ENCODE results near the gene CORO7.

The CORO7 gene

DNA sequence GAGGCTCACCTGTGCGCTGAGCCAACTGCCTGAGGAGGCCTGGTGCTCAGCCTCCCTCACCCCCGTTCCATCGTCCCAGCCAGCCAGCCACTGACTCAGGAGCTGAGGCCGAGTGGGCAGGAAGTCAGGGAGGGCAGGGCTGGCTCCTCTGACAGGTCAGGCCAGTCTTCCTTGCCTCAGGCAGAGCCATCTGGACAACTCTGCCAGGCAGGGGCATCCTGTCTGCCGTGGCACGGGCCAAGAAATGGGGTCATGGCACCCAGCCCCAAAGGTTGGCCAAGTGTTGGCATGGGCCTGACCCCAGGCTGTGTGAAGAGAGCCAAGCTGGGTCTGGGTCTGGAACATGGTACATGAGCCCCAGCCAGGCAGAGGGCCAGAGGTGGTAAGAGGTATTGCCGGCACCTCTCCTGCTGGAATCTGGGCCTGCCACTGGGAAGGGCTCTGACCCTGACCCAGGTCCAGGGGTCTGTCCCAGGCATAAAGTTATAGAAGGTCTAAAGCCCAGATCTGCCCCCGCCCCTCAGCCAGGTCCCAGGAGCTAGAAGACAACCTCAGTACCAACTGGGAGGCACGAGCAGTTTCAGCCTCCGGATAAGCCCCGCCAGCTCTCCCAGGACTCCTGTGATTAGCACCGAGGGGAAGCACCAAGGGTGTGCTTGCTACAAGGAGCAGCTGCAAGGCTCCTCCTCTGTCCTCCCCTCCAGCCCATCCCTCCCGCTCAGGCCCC, 47.2 kb downstream of the CORO7 start:
- H2BK12ac ChIP-seq (ENCODE audit: low read length), result peak overlapping the region; percentile 90
- H3K79me1 ChIP-seq (ENCODE audit: low read depth, low read length), result peaks cover 5% of the 10 kb centered on the region
- peak overlapping the region; percentile 92 for H2AK5ac ChIP-seq (ENCODE audit: low read depth, low read length)
- H4K8ac ChIP-seq (ENCODE audit: low read depth, low read length), result no peak overlapping the region
- no peak overlapping the region for H3K4me2 ChIP-seq (ENCODE audit: insufficient read depth, low read length, poor library complexity, severe bottlenecking)
- peak overlapping the region; percentile 66 for H3K4ac ChIP-seq (ENCODE audit: low read length)
- H2AFZ ChIP-seq (ENCODE audit: low read length), result no peak overlapping the region
- H2BK15ac ChIP-seq (ENCODE audit: low read length), result peak overlapping the region; percentile 39
- no peak overlapping the region for H3K4me3 ChIP-seq (ENCODE audit: low read length in 2 of 2)
- H3K23ac ChIP-seq (ENCODE audit: low read depth, low read length, poor library complexity), result peak overlapping the region; percentile 80
- no peak overlapping the region for H4K91ac ChIP-seq (ENCODE audit: low read depth, low read length, poor library complexity)
- DNase-seq (ENCODE audit: low spot score), result no peak
- no peaks in the 10 kb centered on the region for H3K36me3 ChIP-seq (replicated peaks in 1 of 2; ENCODE audit: control insufficient read depth in 2 of 2, insufficient read depth in 2 of 2, low read length in 2 of 2)
- H3K14ac ChIP-seq (ENCODE audit: low read length), result peak overlapping the region; percentile 56
- no peak overlapping the region for H3K27ac ChIP-seq (replicated peaks; ENCODE audit: low read length)
- no CpG with 5 or more reads among the region's 13 CpGs for WGBS, 2 donors (ENCODE audit: extremely low coverage in 2 of 2, insufficient read length in 2 of 2, insufficient replicate concordance in 1 of 2)
- H3K9me3 ChIP-seq (replicated peaks in 1 of 2; ENCODE audit: control insufficient read depth in 2 of 2, insufficient read depth in 1 of 2, low read depth in 1 of 2, low read length in 2 of 2), result no peaks in the 10 kb centered on the region
- H3K18ac ChIP-seq (ENCODE audit: low read length), result peak overlapping the region; percentile 52
- H2BK5ac ChIP-seq (ENCODE audit: low read length), result peak overlapping the region; percentile 46
- H3K4me1 ChIP-seq (ENCODE audit: control insufficient read depth in 2 of 2, insufficient read depth in 1 of 2, low read depth in 1 of 2, low read length in 2 of 2), result peaks cover 25 to 38% of the 10 kb centered on the region in 2 donors
- H3K9ac ChIP-seq (ENCODE audit: low read depth, low read length, poor library complexity), result peak overlapping the region; percentile 63
- no peak overlapping the region for H2BK120ac ChIP-seq (ENCODE audit: low read depth, low read length)
- no peaks in the 10 kb centered on the region for H3K27me3 ChIP-seq (ENCODE audit: control insufficient read depth in 3 of 3, insufficient read depth in 3 of 3, low read depth in 1 of 3, low read length in 3 of 3)

DNA sequence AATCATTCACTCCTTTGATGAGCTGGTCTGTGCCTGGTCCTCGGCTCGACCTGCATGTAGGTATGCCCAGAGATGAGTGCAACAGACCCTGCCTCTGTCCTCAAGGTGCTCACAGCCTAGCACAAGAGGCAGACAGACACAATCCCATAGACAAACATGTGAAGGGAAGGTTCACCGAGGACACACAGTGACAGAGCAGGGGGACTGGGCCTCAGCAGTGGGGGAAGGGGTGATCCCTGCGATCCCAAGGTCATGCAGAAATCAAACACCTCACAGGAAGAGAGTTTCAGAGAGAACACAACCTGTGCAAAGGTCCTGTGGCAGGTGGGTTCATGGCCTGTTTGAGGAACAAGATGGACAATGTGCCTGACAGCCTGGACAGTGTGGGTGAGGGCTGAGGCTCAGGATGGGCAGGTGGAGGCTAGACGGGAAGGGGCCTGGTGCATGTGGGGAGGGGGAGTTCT, 49.0 kb downstream of the CORO7 start:
- H3K4me1 ChIP-seq (ENCODE audit: control insufficient read depth in 2 of 2, insufficient read depth in 1 of 2, low read depth in 1 of 2, low read length in 2 of 2), result peaks cover 10 to 22% of the 10 kb centered on the region in 2 donors
- H3K18ac ChIP-seq (ENCODE audit: low read length), result peak overlapping the region; percentile 18
- H3K14ac ChIP-seq (ENCODE audit: low read length), result no peak overlapping the region
- peak overlapping the region; percentile 66 for H3K23ac ChIP-seq (ENCODE audit: low read depth, low read length, poor library complexity)
- no peak overlapping the region for H3K4ac ChIP-seq (ENCODE audit: low read length)
- no peak overlapping the region for H2BK5ac ChIP-seq (ENCODE audit: low read length)
- peak overlapping the region; percentile 72 for H2AK5ac ChIP-seq (ENCODE audit: low read depth, low read length)
- WGBS, 2 donors (ENCODE audit: extremely low coverage in 2 of 2, insufficient read length in 2 of 2, insufficient replicate concordance in 1 of 2), result no CpG with 5 or more reads among the region's 5 CpGs
- H2BK120ac ChIP-seq (ENCODE audit: low read depth, low read length), result no peak overlapping the region
- no peak overlapping the region for H2BK12ac ChIP-seq (ENCODE audit: low read length)
- no peak overlapping the region for H3K4me2 ChIP-seq (ENCODE audit: insufficient read depth, low read length, poor library complexity, severe bottlenecking)
- H3K79me1 ChIP-seq (ENCODE audit: low read depth, low read length), result peaks cover under 1% of the 10 kb centered on the region
- no peak overlapping the region for H4K8ac ChIP-seq (ENCODE audit: low read depth, low read length)
- H3K9ac ChIP-seq (ENCODE audit: low read depth, low read length, poor library complexity), result no peak overlapping the region
- no peak overlapping the region for H3K27ac ChIP-seq (replicated peaks; ENCODE audit: low read length)
- H3K27me3 ChIP-seq (ENCODE audit: control insufficient read depth in 3 of 3, insufficient read depth in 3 of 3, low read depth in 1 of 3, low read length in 3 of 3), result no peaks in the 10 kb centered on the region
- H3K36me3 ChIP-seq (replicated peaks in 1 of 2; ENCODE audit: control insufficient read depth in 2 of 2, insufficient read depth in 2 of 2, low read length in 2 of 2), result no peaks in the 10 kb centered on the region
- DNase-seq (ENCODE audit: low spot score), result no peak
- no peak overlapping the region for H4K91ac ChIP-seq (ENCODE audit: low read depth, low read length, poor library complexity)
- no peaks in the 10 kb centered on the region for H3K9me3 ChIP-seq (replicated peaks in 1 of 2; ENCODE audit: control insufficient read depth in 2 of 2, insufficient read depth in 1 of 2, low read depth in 1 of 2, low read length in 2 of 2)
- no peak overlapping the region for H2AFZ ChIP-seq (ENCODE audit: low read length)
- H2BK15ac ChIP-seq (ENCODE audit: low read length), result peak overlapping the region; percentile 11
- H3K4me3 ChIP-seq (ENCODE audit: low read length in 2 of 2), result no peak overlapping the region

DNA sequence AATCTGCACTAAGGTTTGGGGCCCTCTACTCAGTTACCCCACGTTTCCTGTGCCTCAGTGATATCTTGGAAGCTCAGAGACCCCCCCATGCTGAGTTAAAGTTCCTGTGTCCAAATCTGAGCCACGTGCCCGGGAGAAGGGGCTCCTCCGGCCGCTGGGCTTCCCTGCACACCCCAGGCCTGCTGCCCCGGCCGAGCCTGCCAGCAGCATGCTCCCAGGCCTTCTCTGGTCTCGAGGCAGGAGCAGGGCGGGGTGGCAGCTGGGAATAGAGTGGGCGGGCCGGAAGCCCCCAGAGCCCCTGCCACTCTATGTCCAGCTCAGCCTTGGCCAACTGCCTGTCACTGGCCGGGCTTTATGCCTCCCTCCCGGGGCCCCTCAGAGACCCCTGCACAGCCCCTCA, 50.4 kb downstream of the CORO7 start:
- Histone ChIP-seq H3K4me3 (ENCODE audit: low read length in 2 of 2) (no peak overlapping the region), H2AK5ac (ENCODE audit: low read depth, low read length) (peak overlapping the region; percentile 70), H3K4me2 (ENCODE audit: insufficient read depth, low read length, poor library complexity, severe bottlenecking) (no peak overlapping the region), H4K91ac (ENCODE audit: low read depth, low read length, poor library complexity) (no peak overlapping the region), H4K8ac (ENCODE audit: low read depth, low read length) (no peak overlapping the region), H2BK120ac (ENCODE audit: low read depth, low read length) (peak overlapping the region; percentile 35), H3K36me3 (replicated peaks in 1 of 2; ENCODE audit: control insufficient read depth in 2 of 2, insufficient read depth in 2 of 2, low read length in 2 of 2) (no peaks in the 10 kb centered on the region), H3K9me3 (replicated peaks in 1 of 2; ENCODE audit: control insufficient read depth in 2 of 2, insufficient read depth in 1 of 2, low read depth in 1 of 2, low read length in 2 of 2) (no peaks in the 10 kb centered on the region), H3K4ac (ENCODE audit: low read length) (peak overlapping the region; percentile 23), H3K79me1 (ENCODE audit: low read depth, low read length) (no peaks in the 10 kb centered on the region), H3K4me1 (ENCODE audit: control insufficient read depth in 2 of 2, insufficient read depth in 1 of 2, low read depth in 1 of 2, low read length in 2 of 2) (peaks cover 3 to 18% of the 10 kb centered on the region in 2 donors), H3K14ac (ENCODE audit: low read length) (peak overlapping the region; percentile 75), H3K9ac (ENCODE audit: low read depth, low read length, poor library complexity) (no peak overlapping the region), H2BK15ac (ENCODE audit: low read length) (no peak overlapping the region), H3K27ac (replicated peaks; ENCODE audit: low read length) (no peak overlapping the region), H2BK5ac (ENCODE audit: low read length) (no peak overlapping the region), H3K18ac (ENCODE audit: low read length) (peak overlapping the region; percentile 17), H3K23ac (ENCODE audit: low read depth, low read length, poor library complexity) (no peak overlapping the region), H2AFZ (ENCODE audit: low read length) (no peak overlapping the region), H3K27me3 (ENCODE audit: control insufficient read depth in 3 of 3, insufficient read depth in 3 of 3, low read depth in 1 of 3, low read length in 3 of 3) (no peaks in the 10 kb centered on the region), H2BK12ac (ENCODE audit: low read length) (no peak overlapping the region)
- WGBS, 2 donors (ENCODE audit: extremely low coverage in 2 of 2, insufficient read length in 2 of 2, insufficient replicate concordance in 1 of 2), result no CpG with 5 or more reads among the region's 13 CpGs
- no peak for DNase-seq (ENCODE audit: low spot score)

DNA sequence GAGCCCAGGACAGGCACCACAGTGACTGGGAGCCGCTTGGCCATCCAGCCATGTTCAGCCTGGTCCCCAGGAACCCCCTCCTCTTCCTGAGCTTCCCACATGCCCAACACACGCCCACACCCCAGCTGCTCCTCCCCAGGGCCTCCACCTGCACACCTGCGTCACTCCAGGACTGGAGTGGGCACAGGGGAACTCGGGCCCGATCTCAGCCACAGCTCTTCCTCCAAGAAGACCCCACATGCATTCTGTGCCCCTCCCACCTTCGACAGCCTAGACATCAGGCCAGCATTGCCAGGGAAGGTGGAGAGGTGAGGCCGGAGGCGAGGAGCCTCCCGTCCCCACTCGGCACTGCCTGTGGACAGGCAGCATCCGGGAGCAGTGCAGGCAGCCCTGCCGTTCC, 50.8 kb downstream of the CORO7 start:
- DNase-seq (ENCODE audit: low spot score), result no peak
- Histone ChIP-seq H3K27me3 (ENCODE audit: control insufficient read depth in 3 of 3, insufficient read depth in 3 of 3, low read depth in 1 of 3, low read length in 3 of 3) (no peaks in the 10 kb centered on the region), H3K14ac (ENCODE audit: low read length) (peak overlapping the region; percentile 75), H3K79me1 (ENCODE audit: low read depth, low read length) (no peaks in the 10 kb centered on the region), H2AK5ac (ENCODE audit: low read depth, low read length) (peak overlapping the region; percentile 70), H4K91ac (ENCODE audit: low read depth, low read length, poor library complexity) (no peak overlapping the region), H3K23ac (ENCODE audit: low read depth, low read length, poor library complexity) (no peak overlapping the region), H3K4me2 (ENCODE audit: insufficient read depth, low read length, poor library complexity, severe bottlenecking) (no peak overlapping the region), H3K4ac (ENCODE audit: low read length) (no peak overlapping the region), H3K36me3 (replicated peaks in 1 of 2; ENCODE audit: control insufficient read depth in 2 of 2, insufficient read depth in 2 of 2, low read length in 2 of 2) (no peaks in the 10 kb centered on the region), H3K18ac (ENCODE audit: low read length) (peak overlapping the region; percentile 60), H3K4me3 (ENCODE audit: low read length in 2 of 2) (no peak overlapping the region), H4K8ac (ENCODE audit: low read depth, low read length) (no peak overlapping the region), H3K4me1 (ENCODE audit: control insufficient read depth in 2 of 2, insufficient read depth in 1 of 2, low read depth in 1 of 2, low read length in 2 of 2) (peaks cover 3 to 14% of the 10 kb centered on the region in 2 donors), H3K9ac (ENCODE audit: low read depth, low read length, poor library complexity) (no peak overlapping the region), H3K27ac (replicated peaks; ENCODE audit: low read length) (no peak overlapping the region), H3K9me3 (replicated peaks in 1 of 2; ENCODE audit: control insufficient read depth in 2 of 2, insufficient read depth in 1 of 2, low read depth in 1 of 2, low read length in 2 of 2) (no peaks in the 10 kb centered on the region), H2BK120ac (ENCODE audit: low read depth, low read length) (peak overlapping the region; percentile 35), H2BK5ac (ENCODE audit: low read length) (no peak overlapping the region), H2BK15ac (ENCODE audit: low read length) (no peak overlapping the region), H2BK12ac (ENCODE audit: low read length) (no peak overlapping the region), H2AFZ (ENCODE audit: low read length) (no peak overlapping the region)
- no CpG with 5 or more reads among the region's 12 CpGs for WGBS, 2 donors (ENCODE audit: extremely low coverage in 2 of 2, insufficient read length in 2 of 2, insufficient replicate concordance in 1 of 2)
